Lower lobe of right lung (tissue), 2 donors: ENCODE data around the gene TRAF1. TPM values are rescaled to one million over a fixed set of nuclear protein-coding genes. Genes with fewer than 3 reads are reported as not detected.

Experiments
- ATAC-seq, 2 donors: fragments of 200-7000 bp; cut with Tn5 transposase; one replicate each; pipeline ENCODE4 v1.9.1; 2020 to 2022; ENCODE audit warnings: mild to moderate bottlenecking in 2 of 2, moderate library complexity in 2 of 2
- DNase-seq: peaks from one replicate; pipeline ENCODE4 v3.0.0-alpha.2; 2020
- H3K27ac ChIP-seq: fragments of 200-600 bp; one replicate; pipeline ENCODE4 v1.8.0; 2022
- H3K27me3 ChIP-seq: fragments of 200-600 bp; one replicate; pipeline ENCODE4 v1.8.0; 2022; ENCODE audit warnings: low read depth
- H3K36me3 ChIP-seq: fragments of 200-600 bp; one replicate; pipeline ENCODE4 v1.8.0; 2022; ENCODE audit warnings: mild to moderate bottlenecking
- H3K4me1 ChIP-seq: fragments of 200-600 bp; one replicate; pipeline ENCODE4 v1.8.0; 2022
- H3K4me3 ChIP-seq: fragments of 200-600 bp; one replicate; pipeline ENCODE4 v1.8.0; 2022; ENCODE audit warnings: mild to moderate bottlenecking
- H3K9me3 ChIP-seq: fragments of 200-600 bp; one replicate; pipeline ENCODE4 v1.8.0; 2022
- CTCF ChIP-seq: fragments of 200-600 bp; IDR thresholded peaks from one replicate; pipeline ENCODE4 v1.8.0; 2022; ENCODE audit warnings: antibody characterized with exemption, mild to moderate bottlenecking
- intact Hi-C: fragments of 100-400 bp; cut with DNase I; formaldehyde crosslinking; loops from one replicate; pipeline ENCODE4 v1.11.0; 2022
- total RNA-seq: library from RNA; stranded (reverse); fragmentation: NEBNext Ultra II Directional; extraction: Animal tissue kit (Norgen Biotek cat#: 25700); gene quantifications from one replicate; pipeline ENCODE4 v1.2.1, GENCODE V29; 2021
- donor health status: DM: no; HTN: yes; CAD: no; lungs with severe emphysema.

TRAF1 gene
- total RNA-seq, 1 donor from 2014 or later: 5.8 TPM

- Histone ChIP-seq H3K27me3 (no peaks in the 10 kb centered on the region), H3K4me1 (peaks cover 28% of the 10 kb centered on the region), H3K27ac (peak overlapping the region; percentile 24), H3K9me3 (no peaks in the 10 kb centered on the region), H3K4me3 (no peak overlapping the region), H3K36me3 (no peaks in the 10 kb centered on the region)
- intact Hi-C loops: no loop called here
- no peak for TF ChIP-seq CTCF
- ATAC-seq (no peak), DNase-seq (no peak)
Measured at GRCh38 chr9:120921661-120922181, 4.9 kb downstream of the TRAF1 start.

GRCh38 chr9:120920806-120921178, 5.8 kb downstream of the TRAF1 start:
- peak overlapping the region; percentile 36 for H3K27ac ChIP-seq
- no peak overlapping the region for H3K4me3 ChIP-seq
- no peaks in the 10 kb centered on the region for H3K36me3 ChIP-seq
- ATAC-seq (no peak), DNase-seq (no peak)
- peaks cover 37% of the 10 kb centered on the region for H3K4me1 ChIP-seq
- H3K9me3 ChIP-seq: no peaks in the 10 kb centered on the region
- H3K27me3 ChIP-seq: no peaks in the 10 kb centered on the region
- intact Hi-C loops: no loop called here
- no peak for TF ChIP-seq CTCF

GRCh38 chr9:120919843-120920805, 6.5 kb downstream of the TRAF1 start:
- Histone ChIP-seq H3K9me3 (no peaks in the 10 kb centered on the region), H3K4me3 (no peak overlapping the region), H3K27me3 (no peaks in the 10 kb centered on the region), H3K27ac (peak overlapping the region; percentile 62), H3K4me1 (peaks cover 39% of the 10 kb centered on the region), H3K36me3 (no peaks in the 10 kb centered on the region)
- no peak for TF ChIP-seq CTCF
- DNase-seq: no peak
- peak in 1 of 2 donors; percentile 21 for ATAC-seq
- intact Hi-C loops: no loop called here

GRCh38 chr9:120918931-120919842, 7.4 kb downstream of the TRAF1 start:
- intact Hi-C loops: no loop called here
- ATAC-seq (peak; percentile 11 to 18), DNase-seq (no peak)
- no peak for TF ChIP-seq CTCF
- H3K27ac ChIP-seq: peak overlapping the region; percentile 62
- peaks cover 39% of the 10 kb centered on the region for H3K4me1 ChIP-seq
- H3K27me3 ChIP-seq: no peaks in the 10 kb centered on the region
- no peaks in the 10 kb centered on the region for H3K36me3 ChIP-seq
- no peak overlapping the region for H3K4me3 ChIP-seq
- no peaks in the 10 kb centered on the region for H3K9me3 ChIP-seq

- intact Hi-C loops: no loop called here
- TF ChIP-seq CTCF: no peak
- no peak for DNase-seq
- Histone ChIP-seq H3K9me3 (no peaks in the 10 kb centered on the region), H3K4me3 (no peak overlapping the region), H3K4me1 (peaks cover 39% of the 10 kb centered on the region), H3K27me3 (no peaks in the 10 kb centered on the region), H3K36me3 (peaks cover 2% of the 10 kb centered on the region), H3K27ac (peak overlapping the region; percentile 62)
- no peak for ATAC-seq
Measured at GRCh38 chr9:120917929-120918762, 8.4 kb downstream of the TRAF1 start.
